H1 (cell line): ENCODE measurements around the gene KLHDC8A. TPM values are rescaled to one million over a fixed set of nuclear protein-coding genes. Genes with fewer than 3 reads are reported as not detected.

ENCODE experiments used
- CTCF ChIA-PET: fragments of 300-600 bp; sonication (Branson Sonifier 250); formaldehyde crosslinking; loops from one replicate; lab custom pipeline; 2021; ENCODE audit not compliant: partially characterized antibody; lab: Charles Lee
- POLR2A ChIA-PET: fragments of 300-600 bp; sonication (Branson Sonifier 250); formaldehyde crosslinking; loops from one replicate; lab custom pipeline; 2021; ENCODE audit warnings: inconsistent platforms; ENCODE audit not compliant: partially characterized antibody; lab: Charles Lee
- DNase-seq, 2 experiments: peaks; one replicate each; pipeline versions ENCODE4 v3.0.0 to v3.0.0-alpha.2; 2010 to 2022; ENCODE audit warnings: low spot score in 2 of 2, low read depth in 1 of 2, mixed read lengths in 1 of 2
- FAIRE-seq: peaks from 2 replicates; lab custom pipeline; 2011; peaks lifted over from hg19 to GRCh38; lab: Jason Lieb, UNC
- H2AFZ ChIP-seq: 2 replicates; pipeline ENCODE4 v1.8.1; 2012; ENCODE audit warnings: low read length, inconsistent platforms
- H2AK5ac ChIP-seq: 2 replicates; pipeline ENCODE4 v1.6.1; 2013; ENCODE audit warnings: low read depth, low read length
- H2BK120ac ChIP-seq: replicated peaks from 2 replicates; pipeline ENCODE3; 2013; ENCODE audit warnings: low read depth, low read length, inconsistent platforms
- H2BK12ac ChIP-seq: 2 replicates; pipeline ENCODE4 v1.6.1; 2013; ENCODE audit warnings: low read depth, low read length
- H2BK15ac ChIP-seq: 2 replicates; pipeline ENCODE4 v1.6.1; 2013; ENCODE audit warnings: low read length
- H2BK20ac ChIP-seq: 2 replicates; pipeline ENCODE4 v1.6.1; 2013; ENCODE audit warnings: low read length
- H2BK5ac ChIP-seq: 2 replicates; pipeline ENCODE4 v1.6.1; 2013; ENCODE audit warnings: low read depth, low read length
- H3K14ac ChIP-seq: 2 replicates; pipeline ENCODE4 v1.6.1; 2013; ENCODE audit warnings: inconsistent platforms; ENCODE audit not compliant: insufficient read length
- H3K18ac ChIP-seq: 2 replicates; pipeline ENCODE4 v1.6.1; 2013; ENCODE audit warnings: low read length; ENCODE audit errors: extremely low read depth
- H3K23ac ChIP-seq: 2 replicates; pipeline ENCODE4 v1.6.1; 2013; ENCODE audit warnings: inconsistent platforms; ENCODE audit not compliant: insufficient read length
- H3K23me2 ChIP-seq: 2 replicates; pipeline ENCODE4 v1.6.1; 2013; ENCODE audit warnings: low read depth, low read length
- H3K27ac ChIP-seq: 2 replicates; pipeline ENCODE4 v1.6.1; 2011; ENCODE audit warnings: low read depth, low read length, inconsistent platforms
- H3K27me3 ChIP-seq, 4 experiments: replicated peaks in 1 of 4; 1 replicate in 1 of 4; 2 replicates in 3 of 4; pipeline versions ENCODE4 v1.6.1 to v1.8.1; 2011 to 2013; ENCODE audit warnings: low read length in 3 of 4, mild to moderate bottlenecking in 3 of 4, inconsistent platforms in 2 of 4, mixed read lengths in 2 of 4, moderate library complexity in 1 of 4; ENCODE audit not compliant: control insufficient read depth in 3 of 4, insufficient read depth in 3 of 4; ENCODE audit errors: extremely low read depth in 1 of 4
- H3K36me3 ChIP-seq, 4 experiments: 2 replicates each; pipeline versions ENCODE4 v1.6.1 to v1.8.1; 2011 to 2013; ENCODE audit warnings: mild to moderate bottlenecking in 4 of 4, low read length in 3 of 4, moderate library complexity in 2 of 4, control low read depth in 1 of 4, inconsistent platforms in 1 of 4; ENCODE audit not compliant: insufficient read depth in 4 of 4, control insufficient read depth in 2 of 4
- H3K4ac ChIP-seq: replicated peaks from 2 replicates; pipeline ENCODE3; 2013; ENCODE audit warnings: low read length, low read depth, mixed read lengths, inconsistent platforms; ENCODE audit not compliant: insufficient read length
- H3K4me1 ChIP-seq, 4 experiments: replicated peaks in 1 of 4; 1 replicate in 1 of 4; 2 replicates in 3 of 4; pipeline versions ENCODE4 v1.6.1 to v1.8.1; 2011 to 2013; ENCODE audit warnings: low read length in 3 of 4, inconsistent platforms in 2 of 4, mixed read lengths in 1 of 4; ENCODE audit not compliant: insufficient read depth in 4 of 4, control insufficient read depth in 3 of 4
- H3K4me2 ChIP-seq, 2 experiments: 2 replicates each; pipeline versions ENCODE4 v1.6.1 to v1.8.1; 2011 to 2013; ENCODE audit warnings: low read depth in 2 of 2, low read length in 2 of 2, control low read depth in 1 of 2, inconsistent platforms in 1 of 2, mild to moderate bottlenecking in 1 of 2; ENCODE audit not compliant: insufficient read depth in 1 of 2
- H3K4me3 ChIP-seq, 4 experiments: fragments of 200-600, 300-600 bp in 1 of 4; sonication (generic), shearing (Covaris generic), sonication (Bioruptor Twin) in 1 of 4; 2 replicates each; pipeline versions ENCODE4 v1.5.1 to v1.8.1; 2011 to 2016; ENCODE audit warnings: low read length in 4 of 4, low read depth in 3 of 4, control low read depth in 2 of 4, inconsistent platforms in 2 of 4, mild to moderate bottlenecking in 2 of 4, mixed read lengths in 1 of 4, moderate library complexity in 1 of 4; ENCODE audit not compliant: insufficient read depth in 2 of 4; ENCODE audit errors: extremely low read depth in 1 of 4
- H3K56ac ChIP-seq: replicated peaks from 2 replicates; pipeline ENCODE3; 2013; ENCODE audit warnings: low read depth, mild to moderate bottlenecking, mixed read lengths, low read length, inconsistent platforms; ENCODE audit not compliant: insufficient read length
- H3K79me1 ChIP-seq: 2 replicates; pipeline ENCODE4 v1.6.1; 2013; ENCODE audit warnings: low read depth, low read length, control low read depth
- H3K79me2 ChIP-seq, 2 experiments: 2 replicates each; pipeline versions ENCODE4 v1.6.1 to v1.8.1; 2012 to 2013; ENCODE audit warnings: low read length in 2 of 2, mild to moderate bottlenecking in 2 of 2, inconsistent platforms in 1 of 2; ENCODE audit not compliant: insufficient read depth in 2 of 2, control insufficient read depth in 1 of 2
- H3K9ac ChIP-seq, 4 experiments: replicated peaks in 1 of 4; 1 replicate in 1 of 4; 2 replicates in 3 of 4; pipeline versions ENCODE4 v1.6.1 to v1.8.1; 2011 to 2013; ENCODE audit warnings: low read depth in 3 of 4, low read length in 3 of 4, control low read depth in 2 of 4, mild to moderate bottlenecking in 2 of 4, moderate library complexity in 2 of 4, inconsistent platforms in 1 of 4; ENCODE audit errors: extremely low read depth in 1 of 4
- H3K9me3 ChIP-seq, 2 experiments: 2 replicates each; pipeline versions ENCODE4 v1.6.1 to v1.8.1; 2012 to 2013; ENCODE audit warnings: mild to moderate bottlenecking in 2 of 2, moderate library complexity in 2 of 2, control low read depth in 1 of 2, inconsistent platforms in 1 of 2, low read depth in 1 of 2, low read length in 1 of 2, mixed read lengths in 1 of 2; ENCODE audit not compliant: insufficient read depth in 2 of 2
- H4K20me1 ChIP-seq, 2 experiments: replicated peaks in 1 of 2; 2 replicates each; pipeline versions ENCODE3 to v1.8.1; 2011 to 2013; ENCODE audit warnings: inconsistent platforms in 2 of 2, low read length in 2 of 2, mild to moderate bottlenecking in 1 of 2; ENCODE audit not compliant: insufficient read depth in 2 of 2, control insufficient read depth in 1 of 2
- H4K5ac ChIP-seq: 2 replicates; pipeline ENCODE4 v1.6.1; 2013; ENCODE audit warnings: low read length, low read depth, mixed read lengths, inconsistent platforms; ENCODE audit not compliant: insufficient read length
- H4K8ac ChIP-seq: 2 replicates; pipeline ENCODE4 v1.8.0; 2013; ENCODE audit warnings: mild to moderate bottlenecking, moderate library complexity, low read length, inconsistent platforms; ENCODE audit not compliant: insufficient read depth; ENCODE audit errors: extremely low read depth
- H4K91ac ChIP-seq: replicated peaks from 2 replicates; pipeline ENCODE3; 2013; ENCODE audit warnings: low read length, mixed read lengths, inconsistent platforms; ENCODE audit not compliant: insufficient read length
- BACH1 ChIP-seq: IDR thresholded peaks from 2 replicates; pipeline ENCODE4 v1.6.1; 2012; ENCODE audit warnings: low read length, improper control_type of control experiment
- GTF2F1 ChIP-seq: IDR thresholded peaks from 2 replicates; pipeline ENCODE4 v1.6.1; 2012; ENCODE audit warnings: low read depth, low read length, improper control_type of control experiment, borderline replicate concordance
- MAX ChIP-seq: IDR thresholded peaks from 2 replicates; pipeline ENCODE4 v1.6.1; 2012; ENCODE audit warnings: inconsistent platforms
- RFX5 ChIP-seq: IDR thresholded peaks from 2 replicates; pipeline ENCODE4 v1.6.1; 2011; ENCODE audit warnings: low read depth, low read length, improper control_type of control experiment, borderline replicate concordance
- SIX5 ChIP-seq: IDR thresholded peaks from 2 replicates; pipeline ENCODE4 v1.6.1; 2011; ENCODE audit warnings: mild to moderate bottlenecking, low read depth, low read length
- TAF1 ChIP-seq: IDR thresholded peaks from 2 replicates; pipeline ENCODE4 v1.6.1; 2011; ENCODE audit warnings: mild to moderate bottlenecking, low read depth, low read length
- USF2 ChIP-seq: IDR thresholded peaks from 2 replicates; pipeline ENCODE4 v1.6.1; 2011; ENCODE audit warnings: low read length, improper control_type of control experiment
- WGBS, 2 experiments: shearing (Covaris generic) in 1 of 2; methylation state at CpG; one replicate each; pipeline versions ENCODE4 v1.1.6 to v1.1.7; 2013 to 2015; ENCODE audit warnings: low lambda C conversion rate in 2 of 2, mixed read lengths in 2 of 2, inconsistent platforms in 1 of 2, low coverage in 1 of 2, missing lambda C conversion rate in 1 of 2; ENCODE audit not compliant: insufficient replicate concordance in 2 of 2, insufficient coverage in 1 of 2, insufficient read length in 1 of 2; ENCODE audit errors: extremely low coverage in 1 of 2, missing lambda C conversion rate in 1 of 2; 5-methylcytosine and 5-hydroxymethylcytosine counted together
- polyA plus RNA-seq, 7 experiments: library from polyadenylated mRNA; depleted of rRNA in 3 of 7; stranded (reverse) in 5 of 7; unstranded in 2 of 7; fragments of >200 nt in 5 of 7; fragments of 200-250 nt in 2 of 7; gene quantifications; 1 replicate in 5 of 7; 2 replicates in 1 of 7; 4 replicates in 1 of 7; pipeline versions ENCODE4 v1.2.1 to v1.2.3, GENCODE V29; 2011 to 2013; ENCODE audit warnings: missing spikeins in 2 of 7, mixed read lengths in 2 of 7
- total RNA-seq: library from RNA; stranded (reverse); fragmentation: NEBNext Ultra II Directional; extraction: Animal tissue kit (Norgen Biotek cat#: 25700); gene quantifications from 2 replicates; pipeline ENCODE4 v1.2.1, GENCODE V29; 2021

KLHDC8A gene
- total and polyA plus RNA-seq, 2 of the 8 experiments (the other 6 are each of a cell fraction or from before 2014, with no cell fraction given), result 1.9 to 3.4 TPM

- Histone ChIP-seq H2AFZ (0 out of 2 replicates have a peak overlapping the region, but pooled peaks have one; percentile 35), H3K27ac (no peak overlapping the region), H3K36me3 (no peaks in the 10 kb centered on the region), H3K23ac (no peak overlapping the region), H3K79me1 (no peaks in the 10 kb centered on the region), H3K4ac (no peak overlapping the region), H2BK5ac (no peak overlapping the region), H3K9me3 (no peaks in the 10 kb centered on the region), H2BK12ac (no peak overlapping the region), H3K14ac (no peak overlapping the region), H2BK120ac (no peak overlapping the region), H2BK15ac (peak overlapping the region; percentile 16; the same call in 1 of the 2 replicates), H2BK20ac (no peak overlapping the region), H3K4me2 (no peak overlapping the region), H4K20me1 (no peaks in the 10 kb centered on the region), H2AK5ac (no peak overlapping the region), H3K27me3 (0 out of 7 replicates have a peak, but pooled peaks cover 0 to 2% (median 0%) of the 10 kb centered on the region in 4 experiments), H4K5ac (no peak overlapping the region), H3K4me1 (peaks cover 3 to 20% (median 17%) of the 10 kb centered on the region in 4 experiments; a peak in 4 of 7 replicates), H3K9ac (no peak overlapping the region), H3K4me3 (no peak overlapping the region), H3K18ac (no peak overlapping the region), H3K23me2 (no peaks in the 10 kb centered on the region), H4K91ac (no peak overlapping the region), H3K79me2 (no peaks in the 10 kb centered on the region), H4K8ac (no peak overlapping the region), H3K56ac (no peak overlapping the region)
- POLR2A ChIA-PET, result interaction anchor here (1.0 kb wide), 1 partner anchor 71 kb away, joined by 3 read pairs; no protein-coding TSS in a partner anchor
- TF ChIP-seq MAX, result no peak
- TF ChIP-seq BACH1, result no peak
- no peak for TF ChIP-seq USF2
- TF ChIP-seq GTF2F1, result no peak
- TF ChIP-seq TAF1, result no peak
- TF ChIP-seq SIX5, result no peak
- TF ChIP-seq RFX5, result no peak
- WGBS, 2 experiments, result 85% methylated on average over 3 of the region's 3 CpGs; no CpG with 5 or more reads in 1 of the 2 experiments
- FAIRE-seq (no peak), DNase-seq (no peak)
- CTCF ChIA-PET, result interaction anchor here (1.1 to 14.6 kb wide), 2 partner anchors 14 to 34 kb away, joined by 4 to 207 read pairs; partner anchors contain the start of gene KLHDC8A
Observed at GRCh38 chr1:205369701-205370123, 13.0 kb upstream of the KLHDC8A start.
